A549 (cell line): ENCODE data around the gene SEC22A.
"Not testable (repeated sequence)": the region's sequence is repeated elsewhere in the genome, so short reads cannot be mapped to it uniquely, and the experiment has no call there.

ENCODE experiments used
- CHD2 ChIP-seq: fragments of 150-350 bp; IDR thresholded peaks from 2 replicates; pipeline ENCODE4 v1.6.1; 2014; ENCODE audit warnings: low read length; ENCODE audit not compliant: partially characterized antibody
- CHD4 ChIP-seq: fragments of 200-600 bp; sonication (generic); IDR thresholded peaks from 2 replicates; pipeline ENCODE4 v1.6.1; 2016; ENCODE audit warnings: antibody characterized with exemption, mild to moderate bottlenecking, borderline replicate concordance
- EP300 ChIP-seq, 2 experiments: fragments of >200 bp; sonication (Bioruptor Twin); formaldehyde crosslinking; IDR thresholded peaks; 2 replicates in 1 of 2; 3 replicates in 1 of 2; pipeline ENCODE4 v1.6.1; 2016 to 2017
- MAZ ChIP-seq: fragments of 150-350 bp; IDR thresholded peaks from 2 replicates; pipeline ENCODE4 v1.6.1; 2014; ENCODE audit warnings: antibody characterized with exemption, low read depth, low read length, borderline replicate concordance
- PBX3 ChIP-seq: IDR thresholded peaks from 2 replicates; pipeline ENCODE4 v1.6.1; 2012
- POLR2A ChIP-seq: IDR thresholded peaks from 2 replicates; pipeline ENCODE4 v1.6.1; 2012; ENCODE audit warnings: mild to moderate bottlenecking, low read length
- RAD21 ChIP-seq, 2 experiments: fragments of >200 bp in 1 of 2; sonication (Bioruptor Twin) in 1 of 2; formaldehyde crosslinking in 1 of 2; IDR thresholded peaks in 1 of 2; conservative IDR thresholded peaks in 1 of 2; 2 replicates in 1 of 2; 3 replicates in 1 of 2; pipeline ENCODE4 v1.6.1; 2012 to 2018; ENCODE audit warnings: inconsistent platforms in 1 of 2
- RCOR1 ChIP-seq: fragments of 150-350 bp; IDR thresholded peaks from 2 replicates; pipeline ENCODE4 v1.6.1; 2014; ENCODE audit warnings: antibody characterized with exemption, low read length, low read depth
- RNF2 ChIP-seq: fragments of 200-600 bp; sonication (generic); IDR thresholded peaks from 2 replicates; pipeline ENCODE4 v1.6.1; 2016; ENCODE audit warnings: low read depth, mild to moderate bottlenecking, antibody characterized with exemption, moderate library complexity, borderline replicate concordance
- TF ChIP-seq, protein P1 (sequence below): fragments of >200 bp; sonication (Bioruptor Twin); formaldehyde crosslinking; IDR thresholded peaks from 3 replicates; pipeline ENCODE4 v1.5.1; 2016
- TF ChIP-seq, protein P2 (sequence below): fragments of 200-600 bp; sonication (generic); IDR thresholded peaks from 2 replicates; pipeline ENCODE4 v1.6.1; 2016; ENCODE audit warnings: antibody characterized with exemption, mild to moderate bottlenecking, moderate library complexity
- TF ChIP-seq, protein P3 (sequence below): fragments of >200 bp; sonication (Bioruptor Twin); formaldehyde crosslinking; IDR thresholded peaks from 3 replicates; pipeline ENCODE4 v1.6.1; 2016

DNA sequence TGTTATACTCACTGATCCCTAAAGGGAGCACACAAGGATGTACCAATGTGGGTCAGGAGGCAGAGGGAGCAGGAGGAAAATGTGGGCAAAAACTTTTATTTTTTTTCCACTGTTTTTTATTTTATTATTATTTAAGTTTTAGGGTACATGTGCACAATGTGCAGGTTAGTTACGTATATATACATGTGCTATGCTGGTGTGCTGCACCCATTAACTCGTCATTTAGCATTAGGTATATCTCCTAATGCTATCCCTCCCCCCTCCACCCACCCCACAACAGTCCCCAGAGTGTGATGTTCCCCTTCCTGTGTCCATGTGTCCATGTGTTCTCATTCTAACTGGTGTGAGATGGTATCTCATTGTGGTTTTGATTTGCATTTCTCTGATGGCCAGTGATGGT lies 37.4 kb downstream of the SEC22A start:
- TF ChIP-seq MAZ; POLR2A; RAD21 (conservative IDR thresholded peaks at IDR 0.05 in 1 of 2, IDR thresholded peaks at IDR 0.05 in 1 of 2); CHD2; PBX3; RNF2; RCOR1; CHD4; EP300 (IDR thresholded peaks at IDR 0.05): not testable (repeated sequence)
- TF ChIP-seq, protein P1, sequence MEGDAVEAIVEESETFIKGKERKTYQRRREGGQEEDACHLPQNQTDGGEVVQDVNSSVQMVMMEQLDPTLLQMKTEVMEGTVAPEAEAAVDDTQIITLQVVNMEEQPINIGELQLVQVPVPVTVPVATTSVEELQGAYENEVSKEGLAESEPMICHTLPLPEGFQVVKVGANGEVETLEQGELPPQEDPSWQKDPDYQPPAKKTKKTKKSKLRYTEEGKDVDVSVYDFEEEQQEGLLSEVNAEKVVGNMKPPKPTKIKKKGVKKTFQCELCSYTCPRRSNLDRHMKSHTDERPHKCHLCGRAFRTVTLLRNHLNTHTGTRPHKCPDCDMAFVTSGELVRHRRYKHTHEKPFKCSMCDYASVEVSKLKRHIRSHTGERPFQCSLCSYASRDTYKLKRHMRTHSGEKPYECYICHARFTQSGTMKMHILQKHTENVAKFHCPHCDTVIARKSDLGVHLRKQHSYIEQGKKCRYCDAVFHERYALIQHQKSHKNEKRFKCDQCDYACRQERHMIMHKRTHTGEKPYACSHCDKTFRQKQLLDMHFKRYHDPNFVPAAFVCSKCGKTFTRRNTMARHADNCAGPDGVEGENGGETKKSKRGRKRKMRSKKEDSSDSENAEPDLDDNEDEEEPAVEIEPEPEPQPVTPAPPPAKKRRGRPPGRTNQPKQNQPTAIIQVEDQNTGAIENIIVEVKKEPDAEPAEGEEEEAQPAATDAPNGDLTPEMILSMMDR: not testable (repeated sequence)
- TF ChIP-seq, protein P2, sequence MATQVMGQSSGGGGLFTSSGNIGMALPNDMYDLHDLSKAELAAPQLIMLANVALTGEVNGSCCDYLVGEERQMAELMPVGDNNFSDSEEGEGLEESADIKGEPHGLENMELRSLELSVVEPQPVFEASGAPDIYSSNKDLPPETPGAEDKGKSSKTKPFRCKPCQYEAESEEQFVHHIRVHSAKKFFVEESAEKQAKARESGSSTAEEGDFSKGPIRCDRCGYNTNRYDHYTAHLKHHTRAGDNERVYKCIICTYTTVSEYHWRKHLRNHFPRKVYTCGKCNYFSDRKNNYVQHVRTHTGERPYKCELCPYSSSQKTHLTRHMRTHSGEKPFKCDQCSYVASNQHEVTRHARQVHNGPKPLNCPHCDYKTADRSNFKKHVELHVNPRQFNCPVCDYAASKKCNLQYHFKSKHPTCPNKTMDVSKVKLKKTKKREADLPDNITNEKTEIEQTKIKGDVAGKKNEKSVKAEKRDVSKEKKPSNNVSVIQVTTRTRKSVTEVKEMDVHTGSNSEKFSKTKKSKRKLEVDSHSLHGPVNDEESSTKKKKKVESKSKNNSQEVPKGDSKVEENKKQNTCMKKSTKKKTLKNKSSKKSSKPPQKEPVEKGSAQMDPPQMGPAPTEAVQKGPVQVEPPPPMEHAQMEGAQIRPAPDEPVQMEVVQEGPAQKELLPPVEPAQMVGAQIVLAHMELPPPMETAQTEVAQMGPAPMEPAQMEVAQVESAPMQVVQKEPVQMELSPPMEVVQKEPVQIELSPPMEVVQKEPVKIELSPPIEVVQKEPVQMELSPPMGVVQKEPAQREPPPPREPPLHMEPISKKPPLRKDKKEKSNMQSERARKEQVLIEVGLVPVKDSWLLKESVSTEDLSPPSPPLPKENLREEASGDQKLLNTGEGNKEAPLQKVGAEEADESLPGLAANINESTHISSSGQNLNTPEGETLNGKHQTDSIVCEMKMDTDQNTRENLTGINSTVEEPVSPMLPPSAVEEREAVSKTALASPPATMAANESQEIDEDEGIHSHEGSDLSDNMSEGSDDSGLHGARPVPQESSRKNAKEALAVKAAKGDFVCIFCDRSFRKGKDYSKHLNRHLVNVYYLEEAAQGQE: not testable (repeated sequence)
- TF ChIP-seq, protein P3, sequence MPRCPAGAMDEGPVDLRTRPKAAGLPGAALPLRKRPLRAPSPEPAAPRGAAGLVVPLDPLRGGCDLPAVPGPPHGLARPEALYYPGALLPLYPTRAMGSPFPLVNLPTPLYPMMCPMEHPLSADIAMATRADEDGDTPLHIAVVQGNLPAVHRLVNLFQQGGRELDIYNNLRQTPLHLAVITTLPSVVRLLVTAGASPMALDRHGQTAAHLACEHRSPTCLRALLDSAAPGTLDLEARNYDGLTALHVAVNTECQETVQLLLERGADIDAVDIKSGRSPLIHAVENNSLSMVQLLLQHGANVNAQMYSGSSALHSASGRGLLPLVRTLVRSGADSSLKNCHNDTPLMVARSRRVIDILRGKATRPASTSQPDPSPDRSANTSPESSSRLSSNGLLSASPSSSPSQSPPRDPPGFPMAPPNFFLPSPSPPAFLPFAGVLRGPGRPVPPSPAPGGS: not testable (repeated sequence)
